Esophagus squamous epithelium (tissue), 4 donors: ENCODE results near the gene MAD1L1.

Experiments
- CTCF ChIP-seq, 6 experiments: fragments of 450-650 bp in 4 of 6; fragments of 200-600 bp in 2 of 6; sonication (generic) in 2 of 6; IDR thresholded peaks; one replicate each; pipeline ENCODE4 v1.5.1; 2016 to 2019; ENCODE audit warnings: antibody characterized with exemption in 6 of 6, mild to moderate bottlenecking in 4 of 6, moderate library complexity in 4 of 6
- POLR2A ChIP-seq, 4 donors: fragments of 450-650 bp; IDR thresholded peaks; one replicate each; pipeline ENCODE4 v1.6.1; 2017; ENCODE audit warnings: antibody characterized with exemption in 4 of 4, mild to moderate bottlenecking in 4 of 4, moderate library complexity in 3 of 4

DNA sequence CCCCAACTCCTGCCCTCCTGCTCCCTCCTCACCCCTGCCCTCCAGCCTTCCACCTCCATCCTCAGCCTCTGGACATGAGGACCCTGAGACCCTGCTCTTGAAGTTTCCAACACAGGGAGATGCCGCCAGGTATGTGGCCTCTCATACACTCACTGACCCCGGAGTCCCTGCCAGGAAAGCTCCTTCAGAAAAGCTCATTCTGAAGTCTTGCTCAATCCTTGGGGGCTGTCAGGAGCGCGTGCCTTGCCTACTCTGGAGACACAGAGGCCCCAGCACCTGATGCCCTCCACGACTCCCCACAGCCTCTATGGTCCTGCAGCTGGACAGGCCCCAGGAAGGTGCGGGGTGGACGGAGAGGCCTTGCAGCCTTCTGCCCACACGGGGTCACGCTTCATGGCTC lies 20.3 kb upstream of the MAD1L1 start:
- no peak for TF ChIP-seq POLR2A (IDR thresholded peaks at IDR 0.05)
- TF ChIP-seq CTCF (IDR thresholded peaks at IDR 0.05) = no peak
